Hepatocyte (in vitro differentiated cells): ENCODE results near the gene ABCE1.

Experiments
- CTCF ChIP-seq: fragments of 200-600 bp; sonication (generic); IDR thresholded peaks from 2 replicates; pipeline ENCODE4 v1.5.1; 2016; ENCODE audit warnings: antibody characterized with exemption, mild to moderate bottlenecking; ENCODE audit not compliant: poor library complexity
- EZH2 ChIP-seq: fragments of 200-600 bp; sonication (generic); IDR thresholded peaks from 2 replicates; pipeline ENCODE4 v1.6.1; 2016; ENCODE audit warnings: antibody characterized with exemption, mild to moderate bottlenecking, borderline replicate concordance

- TF ChIP-seq CTCF (no peak), EZH2 (no peak)
These were observed 32.0 kb downstream of the ABCE1 start for GRCh38 chr4:145130130-145130529.
